Stimulated activated CD8-positive, alpha-beta memory T cell treated with anti-CD3 and anti-CD28 coated beads, Interleukin-15, amount 100 ng/mL, for 24 hours (primary cell): ENCODE data around the gene CAMKK2.
"Not testable (repeated sequence)": the region's sequence is repeated elsewhere in the genome, so short reads cannot be mapped to it uniquely, and the experiment has no call there.

ENCODE experiments used
- DNase-seq: peaks from one replicate; pipeline ENCODE4 v3.0.0-alpha.2; 2020; ENCODE audit warnings: low read depth

The CAMKK2 gene

GRCh38 chr12:121296618-121297434 is at the start of gene CAMKK2:
Gene CAMKK2, minus strand, starts transcription at chr12:121296709. Its CDS starts 22,183 bp downstream, at chr12:121274526.
- peak; percentile 66 for DNase-seq

DNA sequence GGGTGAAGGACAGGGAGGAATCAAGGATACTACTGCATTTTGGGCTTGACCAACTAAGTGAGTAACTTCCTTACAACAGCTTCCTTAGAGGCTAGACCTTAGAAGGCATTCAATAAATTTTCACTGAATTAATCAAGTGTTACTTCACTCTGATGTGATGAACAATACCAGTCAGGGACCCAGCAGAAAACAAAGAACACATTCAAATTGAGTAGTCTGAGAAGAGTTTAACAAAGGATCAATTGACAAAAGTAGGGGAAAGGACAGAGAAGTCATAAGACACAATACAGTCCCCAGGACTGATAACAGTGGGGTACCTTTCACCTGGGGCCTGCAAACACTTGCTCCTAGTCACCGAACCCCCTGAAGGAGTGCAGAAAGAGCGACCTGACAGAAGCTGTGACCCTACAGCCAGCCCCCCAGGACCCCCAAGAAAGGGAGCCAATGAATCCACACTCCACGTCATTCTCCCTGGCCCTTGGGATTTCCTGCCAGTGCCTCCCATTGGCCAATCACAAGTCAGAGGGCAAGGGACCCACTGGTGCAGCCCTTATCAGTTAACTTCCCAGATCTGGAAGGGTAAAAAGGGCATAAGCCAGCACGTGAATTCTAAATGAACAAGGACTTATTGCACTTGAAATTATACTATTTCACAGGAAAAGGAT is 48.8 kb upstream of the CAMKK2 start:
- DNase-seq, result no peak

DNA sequence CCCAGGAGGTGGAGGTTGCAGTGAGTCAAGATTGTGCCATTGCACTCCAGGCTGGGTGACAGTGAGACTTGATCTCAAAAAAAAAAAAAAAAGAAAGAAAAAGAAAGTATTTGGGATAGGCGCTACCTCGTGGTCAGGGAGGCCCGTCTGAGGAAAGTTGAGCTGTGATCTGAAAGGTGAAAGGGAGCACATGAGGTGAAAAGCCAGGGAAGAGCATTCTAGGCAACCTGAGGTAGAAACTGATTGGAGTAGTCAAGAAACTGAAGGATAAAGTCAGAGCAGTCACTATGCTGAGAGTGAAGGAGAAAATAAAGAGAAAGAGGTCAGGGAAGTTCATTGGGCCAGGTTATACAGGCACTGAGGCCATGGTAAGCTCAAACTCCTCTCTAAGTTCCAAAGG is 48.0 kb upstream of the CAMKK2 start:
- no peak for DNase-seq

DNA sequence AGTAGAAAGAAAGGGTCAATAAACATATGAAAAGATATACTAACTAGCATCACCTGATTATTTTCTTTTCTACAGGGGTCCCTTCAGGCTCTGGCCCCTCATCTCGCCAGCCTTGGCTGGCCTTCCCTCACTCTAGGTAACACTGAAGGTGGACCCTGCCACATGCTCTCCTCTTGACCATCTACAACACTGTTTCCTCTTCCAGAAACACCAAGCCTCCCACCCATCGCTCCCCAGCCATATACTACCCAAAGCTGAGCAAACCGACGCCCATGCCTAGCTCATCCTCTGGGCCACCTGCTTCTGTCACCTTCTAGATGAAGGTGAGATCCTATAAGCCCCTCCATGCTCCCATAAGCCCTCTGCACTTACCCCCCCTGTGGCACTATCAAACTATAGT is 40.9 kb upstream of the CAMKK2 start:
- DNase-seq, result no peak

DNA sequence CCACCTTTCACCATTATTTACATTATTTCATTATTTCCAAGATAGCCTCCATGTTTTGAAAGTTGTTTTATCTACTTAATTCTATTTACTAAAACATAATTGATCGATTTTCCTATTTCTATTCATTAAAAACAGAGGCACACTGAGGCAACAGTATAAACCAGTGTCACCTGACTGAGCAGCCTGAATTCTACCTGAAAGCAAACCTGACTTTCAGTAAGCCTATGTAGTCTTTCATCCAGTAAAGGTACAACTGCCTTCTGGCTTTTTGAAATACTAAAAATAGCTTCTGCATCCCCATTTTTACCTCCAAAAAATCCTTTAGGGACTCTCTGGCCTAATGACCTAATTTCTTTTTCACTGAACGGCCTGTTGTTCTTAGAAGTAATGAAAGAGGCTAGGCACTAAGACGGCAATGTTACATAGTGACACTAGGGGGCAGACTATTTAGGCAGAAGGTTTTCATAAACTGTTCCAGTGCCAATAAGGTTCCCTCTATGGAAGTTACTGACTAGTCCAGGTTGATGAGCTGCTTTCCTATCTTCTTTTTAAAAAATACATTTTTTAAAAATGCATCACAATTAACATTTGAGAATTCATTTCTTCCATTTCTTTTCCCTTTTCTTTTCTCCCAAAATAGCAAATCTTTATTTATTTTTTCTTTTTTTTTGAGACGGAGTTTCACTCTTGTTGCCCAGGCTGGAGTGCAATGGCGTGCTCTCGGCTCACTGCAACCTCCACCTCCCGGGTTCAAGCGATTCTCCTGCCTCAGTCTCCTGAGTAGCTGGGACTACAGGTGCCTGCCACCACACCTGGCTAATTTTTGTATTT is 38.2 kb upstream of the CAMKK2 start:
- DNase-seq, result no peak

DNA sequence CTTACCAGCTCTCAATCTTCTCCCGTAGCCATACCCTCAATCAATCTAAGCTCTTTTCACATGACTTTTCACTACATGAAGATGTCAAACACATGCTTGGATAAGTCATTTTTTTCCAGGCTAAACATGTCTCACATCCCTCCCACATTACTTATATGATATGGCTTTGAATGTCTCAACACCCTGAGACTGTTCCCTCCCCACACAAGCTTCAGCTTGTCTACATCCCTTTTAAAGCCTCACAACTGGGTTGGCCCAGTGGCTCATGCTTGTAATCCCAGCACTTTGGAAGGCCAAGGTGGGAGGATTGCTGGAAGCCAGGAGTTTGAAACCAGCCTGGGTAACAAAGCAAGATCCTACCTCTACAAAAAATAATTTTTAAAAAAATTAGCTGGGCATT is 37.2 kb upstream of the CAMKK2 start:
- no peak for DNase-seq

GRCh38 chr12:121331248-121331647 is 34.7 kb upstream of the CAMKK2 start:
- DNase-seq, result no peak

GRCh38 chr12:121330692-121331091 is 34.2 kb upstream of the CAMKK2 start:
- no peak for DNase-seq

DNA sequence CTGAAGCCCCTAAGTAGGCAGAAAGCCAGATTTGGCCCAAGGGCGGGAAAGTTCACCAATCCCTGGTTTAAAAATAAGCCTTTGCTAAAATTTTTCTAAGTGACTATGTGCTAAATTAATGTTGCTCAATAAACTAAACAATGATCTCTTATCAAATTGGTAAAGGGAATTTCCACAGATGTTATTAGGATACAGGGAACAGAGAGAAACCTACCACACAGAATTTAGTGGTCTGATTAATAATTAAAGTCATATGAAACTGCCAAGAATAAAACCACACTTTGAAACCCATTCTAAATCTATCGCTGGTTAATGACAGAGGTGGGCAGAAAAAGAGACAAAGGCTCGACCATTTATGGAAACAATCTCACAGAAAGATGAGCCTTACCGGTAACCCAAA is 33.7 kb upstream of the CAMKK2 start:
- no peak for DNase-seq

GRCh38 chr12:121328620-121329019 is 32.1 kb upstream of the CAMKK2 start:
- DNase-seq, result no peak

- DNase-seq, result no peak
Measured at GRCh38 chr12:121326996-121327674, 30.6 kb upstream of the CAMKK2 start.

- DNase-seq, result no peak
Measured at GRCh38 chr12:121325922-121326396, 29.4 kb upstream of the CAMKK2 start.

DNA sequence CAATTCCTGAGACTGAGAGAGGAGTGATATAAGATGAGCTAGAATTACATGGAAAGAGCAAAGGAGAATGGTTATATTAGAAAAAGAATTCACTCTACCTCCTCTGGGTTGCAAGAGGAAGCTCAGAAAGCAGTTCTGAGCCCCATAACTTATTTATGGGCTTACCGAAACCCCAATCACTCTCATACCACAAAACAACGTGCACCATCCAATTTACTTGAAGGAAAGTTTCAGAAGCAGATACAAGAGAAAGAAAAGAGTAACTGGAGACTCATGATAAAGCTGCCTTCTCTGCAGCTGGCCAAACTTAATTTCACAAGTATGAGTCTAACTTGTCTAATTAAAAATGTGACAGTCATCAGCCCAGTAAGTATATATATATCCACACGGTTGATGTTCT is 27.4 kb upstream of the CAMKK2 start:
- DNase-seq, result no peak

DNA sequence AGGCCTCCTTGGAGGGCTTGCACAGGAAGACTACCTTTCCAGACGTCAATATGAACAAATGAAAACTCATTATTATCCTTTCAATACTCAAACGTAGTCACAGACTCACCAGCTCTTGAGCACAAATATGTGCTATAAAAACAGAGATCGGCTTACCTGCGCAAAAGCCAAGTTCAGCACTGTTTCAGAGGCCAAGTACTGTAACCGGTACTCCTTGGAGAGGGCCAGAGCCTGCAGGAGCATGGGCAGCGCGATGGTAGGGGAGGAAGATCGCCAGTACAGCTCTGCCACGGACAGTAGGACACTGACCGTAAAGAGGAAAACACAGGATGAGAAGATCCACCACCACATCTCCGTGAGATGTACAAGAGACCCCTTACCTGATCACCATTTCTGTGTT is 21.6 kb upstream of the CAMKK2 start:
- DNase-seq, result no peak

- no peak for DNase-seq
Measured at GRCh38 chr12:121314431-121314830, 17.9 kb upstream of the CAMKK2 start.

GRCh38 chr12:121310231-121310630 is 13.7 kb upstream of the CAMKK2 start:
- DNase-seq, result not testable (repeated sequence)

DNA sequence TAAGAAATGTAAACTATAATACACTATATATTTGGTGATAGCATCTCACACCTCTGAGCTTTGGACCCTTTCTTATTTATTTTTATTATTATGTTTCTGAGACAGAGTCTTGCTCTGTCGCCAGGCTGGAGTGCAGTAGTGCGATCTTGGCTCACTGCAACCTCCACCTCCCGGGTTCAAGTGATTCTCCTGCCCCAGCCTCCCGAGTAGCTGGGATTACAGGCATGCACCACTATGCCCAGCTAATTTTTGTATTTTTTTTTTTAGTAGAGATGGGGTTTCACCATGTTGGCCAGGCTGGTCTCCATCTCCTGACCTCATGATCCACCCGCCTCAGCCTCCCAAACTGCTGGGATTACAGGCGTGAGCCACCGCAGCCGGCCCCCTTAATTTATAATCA is 10.9 kb upstream of the CAMKK2 start:
- DNase-seq, result not testable (repeated sequence)

GRCh38 chr12:121304306-121304705 is 7.8 kb upstream of the CAMKK2 start:
- DNase-seq, result no peak

GRCh38 chr12:121301876-121302275 is 5.4 kb upstream of the CAMKK2 start:
- DNase-seq, result no peak

DNA sequence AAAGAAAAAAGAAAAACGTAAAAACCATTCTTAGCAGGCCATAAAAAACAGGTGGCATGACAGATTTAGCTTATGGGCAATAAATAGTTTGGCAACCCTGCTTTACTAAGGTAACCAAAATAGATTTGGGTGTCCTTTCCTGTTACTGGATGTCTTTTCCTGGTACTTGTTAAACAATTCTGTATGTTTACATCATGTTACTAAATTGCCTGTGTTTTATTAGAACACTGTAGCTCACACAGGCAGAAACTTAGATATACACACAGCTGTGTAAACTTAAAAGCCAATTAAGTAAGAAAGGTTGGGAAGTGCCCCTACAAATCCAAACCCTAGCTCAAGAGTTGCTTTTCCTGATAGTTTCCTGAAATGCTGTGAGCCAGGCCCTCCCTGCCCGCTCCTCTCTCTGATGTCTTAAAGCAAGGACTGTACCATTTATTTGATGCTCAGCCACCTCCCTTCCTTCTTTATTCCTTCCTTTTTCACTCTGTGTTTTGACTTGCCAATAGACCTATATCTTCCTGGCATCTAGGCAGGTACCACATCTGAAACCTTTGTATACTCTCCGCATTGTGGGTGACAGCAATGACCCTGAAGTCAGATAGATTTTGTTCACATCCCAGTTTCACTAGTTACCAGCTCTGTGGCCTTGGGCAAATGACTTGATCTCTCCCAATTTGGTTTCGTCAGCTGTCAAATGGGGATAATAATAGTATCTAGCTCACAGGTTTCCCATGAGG is 3.7 kb upstream of the CAMKK2 start:
- DNase-seq, result no peak

- no peak for DNase-seq
Measured at GRCh38 chr12:121299662-121300061, 3.2 kb upstream of the CAMKK2 start.
